Measurements from ENCODE around the gene MBD6. TPM values are rescaled to one million over a fixed set of nuclear protein-coding genes. Genes with fewer than 3 reads are reported as not detected.

MBD6 gene
- total RNA-seq, 1 donor from 2014 or later = 108 TPM

- Mint-ChIP-seq H3K4me3 (ENCODE audit: unreplicated experiment) (peak overlapping the region; percentile 94), H3K27ac (ENCODE audit: unreplicated experiment) (peak overlapping the region; percentile 96), H3K36me3 (ENCODE audit: unreplicated experiment) (peaks cover 23% of the 10 kb centered on the region), H3K27me3 (ENCODE audit: unreplicated experiment) (peaks cover 28% of the 10 kb centered on the region), H3K9me3 (ENCODE audit: unreplicated experiment) (peaks cover 22% of the 10 kb centered on the region), H3K4me1 (ENCODE audit: low read depth, unreplicated experiment) (peaks cover 20% of the 10 kb centered on the region)
- no peak for TF ChIP-seq CTCF (IDR thresholded peaks at IDR 0.05; ENCODE audit: partially characterized antibody, unreplicated experiment)
- DNase-seq = no peak
Measured at GRCh38 chr12:57487055-57487596, 35.5 kb upstream of the MBD6 start.

- H3K27me3 Mint-ChIP-seq (ENCODE audit: unreplicated experiment) = peaks cover 28% of the 10 kb centered on the region
- H3K36me3 Mint-ChIP-seq (ENCODE audit: unreplicated experiment) = peaks cover 23% of the 10 kb centered on the region
- H3K27ac Mint-ChIP-seq (ENCODE audit: unreplicated experiment) = peak within 1 kb of the TSS; percentile 96
- peak within 1 kb of the TSS; percentile 94 for H3K4me3 Mint-ChIP-seq (ENCODE audit: unreplicated experiment)
- DNase-seq = peak; percentile 90
- H3K9me3 Mint-ChIP-seq (ENCODE audit: unreplicated experiment) = peaks cover 22% of the 10 kb centered on the region
- H3K4me1 Mint-ChIP-seq (ENCODE audit: low read depth, unreplicated experiment) = peaks cover 22% of the 10 kb centered on the region
- TF ChIP-seq CTCF (IDR thresholded peaks at IDR 0.05; ENCODE audit: partially characterized antibody, unreplicated experiment) = peak; percentile 10
Measured at GRCh38 chr12:57487597-57488401, 34.8 kb upstream of the MBD6 start, which contains the start of gene MARS1. MARS1 (plus strand) TSS chr12:57488068; CDS start chr12:57488091, 23 bp downstream.

- no peak for TF ChIP-seq CTCF (IDR thresholded peaks at IDR 0.05; ENCODE audit: partially characterized antibody, unreplicated experiment)
- peak; percentile 68 for DNase-seq
- peak overlapping the region; percentile 94 for H3K4me3 Mint-ChIP-seq (ENCODE audit: unreplicated experiment)
- H3K27ac Mint-ChIP-seq (ENCODE audit: unreplicated experiment) = peak overlapping the region; percentile 96
- H3K9me3 Mint-ChIP-seq (ENCODE audit: unreplicated experiment) = peaks cover 20% of the 10 kb centered on the region
- H3K4me1 Mint-ChIP-seq (ENCODE audit: low read depth, unreplicated experiment) = peaks cover 22% of the 10 kb centered on the region
- H3K27me3 Mint-ChIP-seq (ENCODE audit: unreplicated experiment) = peaks cover 28% of the 10 kb centered on the region
- peaks cover 23% of the 10 kb centered on the region for H3K36me3 Mint-ChIP-seq (ENCODE audit: unreplicated experiment)
Measured at GRCh38 chr12:57488402-57489156, 34.0 kb upstream of the MBD6 start.

- H3K36me3 Mint-ChIP-seq (ENCODE audit: unreplicated experiment) = peaks cover 23% of the 10 kb centered on the region
- no peak for DNase-seq
- H3K4me3 Mint-ChIP-seq (ENCODE audit: unreplicated experiment) = peak overlapping the region; percentile 94
- peaks cover 28% of the 10 kb centered on the region for H3K27me3 Mint-ChIP-seq (ENCODE audit: unreplicated experiment)
- TF ChIP-seq CTCF (IDR thresholded peaks at IDR 0.05; ENCODE audit: partially characterized antibody, unreplicated experiment) = no peak
- H3K9me3 Mint-ChIP-seq (ENCODE audit: unreplicated experiment) = peaks cover 20% of the 10 kb centered on the region
- peak overlapping the region; percentile 96 for H3K27ac Mint-ChIP-seq (ENCODE audit: unreplicated experiment)
- peaks cover 22% of the 10 kb centered on the region for H3K4me1 Mint-ChIP-seq (ENCODE audit: low read depth, unreplicated experiment)
Measured at GRCh38 chr12:57489157-57489641, 33.4 kb upstream of the MBD6 start.

Data from glutamatergic neuron (in vitro differentiated cells).